G401 (cell line): ENCODE results near the gene NEK8. TPM values are rescaled to one million over a fixed set of nuclear protein-coding genes. Genes with fewer than 3 reads are reported as not detected.
"Not testable (repeated sequence)": the region's sequence is repeated elsewhere in the genome, so short reads cannot be mapped to it uniquely, and the experiment has no call there.

Source experiments
- DNase-seq: peaks from one replicate; pipeline ENCODE4 v3.0.0-alpha.2; 2015; ENCODE audit warnings: low spot score
- in situ Hi-C: cut with HindIII; loops from 2 replicates; pipeline ENCODE4 v1.10.0; 2016; ENCODE audit warnings: low sequenced_read_pairs, mixed read lengths
- total RNA-seq: library from RNA; depleted of rRNA; stranded (reverse); fragments of >200 nt; shearing (Covaris generic); gene quantifications from 2 replicates; pipeline ENCODE4 v1.2.3, GENCODE V29; 2014

The NEK8 gene
- total RNA-seq, 1 experiment from 2014 or later, result 10.2 TPM

DNA sequence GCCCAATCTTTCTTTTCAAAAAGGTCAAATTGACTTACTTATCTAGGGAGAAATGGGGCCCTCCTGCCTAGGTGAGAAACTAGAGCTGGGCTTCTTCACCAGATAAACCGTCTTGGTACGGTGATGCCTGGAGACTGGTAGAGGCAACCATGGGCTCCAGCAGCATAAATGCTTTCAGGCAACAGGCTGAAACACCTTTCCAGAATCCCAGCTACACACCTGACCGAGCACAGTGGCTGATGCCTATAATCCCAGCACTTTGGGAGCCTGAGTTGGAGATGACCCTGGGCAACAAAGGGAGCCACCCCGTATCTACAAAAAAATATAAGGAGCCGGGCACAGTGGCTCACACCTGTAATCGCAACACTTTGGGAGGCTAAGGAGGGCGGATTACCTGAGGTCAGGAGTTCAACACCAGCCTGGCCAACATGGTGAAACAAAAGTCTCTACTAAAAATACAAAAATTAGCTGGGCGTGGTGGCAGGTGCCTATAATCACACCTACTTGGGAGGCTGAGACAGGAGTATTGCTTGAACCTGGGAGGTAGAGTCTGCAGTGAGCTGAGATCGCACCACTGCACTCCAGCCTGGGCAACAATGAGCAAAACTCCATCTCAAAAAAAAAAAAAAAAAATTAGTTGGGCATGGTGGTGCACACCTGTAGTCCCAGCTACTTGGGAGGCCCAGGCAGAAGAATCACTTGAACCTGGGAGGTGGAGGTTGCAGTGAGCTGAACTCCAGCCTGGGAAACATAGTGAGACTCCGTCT, 23.2 kb downstream of the NEK8 start:
- no peak for DNase-seq
- in situ Hi-C loops, result no loop called here

GRCh38 chr17:28755486-28755885, 26.9 kb downstream of the NEK8 start:
- DNase-seq, result no peak

GRCh38 chr17:28756049-28756804, 27.6 kb downstream of the NEK8 start:
- in situ Hi-C loops, result no loop called here
- no peak for DNase-seq

More at GRCh38 chr17:28755486-28755885, 26.9 kb downstream of the NEK8 start:
- in situ Hi-C loops, result no loop called here

DNA sequence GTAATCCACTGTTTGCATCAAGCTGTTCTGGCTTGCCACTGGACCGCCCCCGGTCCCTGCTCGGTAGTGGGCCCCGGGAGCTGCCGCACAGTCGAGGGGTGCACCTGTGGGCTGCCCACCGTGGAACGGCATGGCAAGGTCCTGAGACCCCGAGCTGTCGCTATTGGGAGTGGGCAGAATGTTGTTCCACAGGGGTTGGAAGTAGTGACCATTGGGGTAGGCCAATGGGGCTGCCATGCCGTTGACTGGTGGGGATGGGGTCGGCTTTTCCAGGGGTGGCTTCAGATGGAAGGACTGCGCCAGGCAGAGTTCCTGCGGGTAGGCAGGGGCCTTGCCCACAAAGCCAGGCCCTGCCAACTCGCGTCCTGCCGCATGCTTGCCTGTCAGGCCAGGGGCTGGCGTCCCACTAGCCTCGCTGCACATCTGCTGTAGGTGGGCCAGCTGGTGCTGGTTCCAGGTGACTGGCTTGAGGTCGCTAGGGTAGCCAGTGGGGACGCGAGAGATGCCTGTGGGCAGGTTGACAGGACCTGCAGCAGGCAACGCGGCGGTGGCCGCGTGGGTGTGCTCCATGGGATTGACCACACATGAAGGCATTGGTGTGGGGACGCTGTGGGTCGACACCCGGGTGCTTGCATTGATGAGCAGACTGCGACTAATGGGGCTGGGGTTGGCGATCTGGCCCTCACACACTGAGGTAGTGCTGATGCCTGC, 30.0 kb downstream of the NEK8 start:
- in situ Hi-C loops, result no loop called here
- no peak for DNase-seq

DNA sequence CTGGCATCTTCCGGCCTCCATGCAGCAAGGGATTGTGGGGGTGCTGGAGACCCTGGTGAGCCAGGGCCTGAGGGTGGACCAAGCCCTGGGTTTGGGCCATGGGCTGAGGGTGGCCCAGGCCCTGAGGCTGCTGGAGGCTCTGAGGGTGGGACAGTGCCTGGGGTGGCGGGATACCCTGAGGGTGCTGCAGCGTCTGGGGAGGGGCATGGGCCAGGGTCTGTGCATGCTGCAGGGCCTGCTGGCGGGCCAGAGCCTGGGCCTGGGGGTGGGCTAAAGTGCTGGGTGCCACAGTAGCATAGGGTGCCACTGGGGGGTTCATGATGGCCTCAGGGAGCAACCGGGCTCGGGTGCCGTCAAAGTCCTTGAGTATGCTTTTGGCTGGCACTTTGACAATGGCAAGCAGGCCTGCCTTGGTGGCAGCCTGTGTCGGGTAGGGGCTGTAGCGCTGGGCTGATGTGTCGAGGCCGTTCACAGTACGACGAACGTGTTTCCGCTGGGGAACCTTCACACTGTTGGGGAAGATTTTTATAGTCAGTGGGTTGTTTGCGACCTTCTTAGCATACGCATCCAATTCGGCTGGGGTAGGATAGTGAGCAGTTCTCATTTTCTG, 30.8 kb downstream of the NEK8 start:
- DNase-seq, result no peak
- in situ Hi-C loops, result no loop called here

DNA sequence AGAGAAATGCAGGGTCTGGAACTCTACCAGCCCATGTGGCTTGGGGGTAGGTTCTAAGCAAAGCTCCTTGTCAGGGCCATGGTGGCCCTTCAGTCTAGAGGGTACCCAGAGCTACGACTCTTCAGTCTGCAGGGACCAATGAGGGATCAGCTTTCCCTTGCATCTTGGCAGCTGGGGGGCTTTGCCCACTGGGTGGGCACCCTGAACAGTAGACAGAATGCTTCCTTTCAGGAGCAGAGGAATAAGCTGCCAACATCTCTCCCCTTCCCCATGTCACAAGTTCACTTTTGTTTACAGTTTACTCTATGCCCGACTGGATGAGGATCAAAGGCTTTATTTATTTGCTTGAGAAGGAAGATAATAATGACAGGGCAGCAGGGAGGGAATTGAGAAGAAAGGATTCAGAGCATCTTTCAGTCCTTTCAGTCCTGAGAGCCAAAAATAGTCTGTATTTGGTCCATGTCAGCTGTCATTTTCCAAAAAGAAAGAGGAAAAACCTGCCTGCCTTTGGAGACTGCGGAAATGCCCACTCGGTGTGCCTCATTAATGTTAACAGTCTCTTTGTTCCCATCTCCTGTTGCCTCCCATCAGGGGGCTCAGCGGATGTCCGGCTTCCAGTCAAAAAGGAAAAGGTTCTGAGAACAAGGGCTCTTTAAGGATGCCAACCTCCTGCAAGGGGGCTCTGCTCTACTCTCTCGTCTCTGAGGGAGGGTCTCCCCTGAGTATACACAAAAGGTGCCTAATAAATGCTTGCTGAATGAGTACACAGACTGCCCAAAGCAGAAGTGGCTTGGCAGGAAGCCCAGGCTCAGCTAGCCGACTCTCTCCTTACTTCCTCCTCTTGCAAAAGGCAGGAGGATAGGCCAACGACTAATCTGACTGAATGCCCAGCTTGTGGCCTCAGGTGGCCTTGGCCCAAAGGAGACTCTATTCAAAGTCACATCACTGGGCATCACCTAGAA, 32.3 kb downstream of the NEK8 start:
- peak; percentile 92 for DNase-seq
- in situ Hi-C loops, result loop anchor here (5.0 kb wide), 1 partner anchor 116 kb away; no protein-coding TSS in a partner anchor

DNA sequence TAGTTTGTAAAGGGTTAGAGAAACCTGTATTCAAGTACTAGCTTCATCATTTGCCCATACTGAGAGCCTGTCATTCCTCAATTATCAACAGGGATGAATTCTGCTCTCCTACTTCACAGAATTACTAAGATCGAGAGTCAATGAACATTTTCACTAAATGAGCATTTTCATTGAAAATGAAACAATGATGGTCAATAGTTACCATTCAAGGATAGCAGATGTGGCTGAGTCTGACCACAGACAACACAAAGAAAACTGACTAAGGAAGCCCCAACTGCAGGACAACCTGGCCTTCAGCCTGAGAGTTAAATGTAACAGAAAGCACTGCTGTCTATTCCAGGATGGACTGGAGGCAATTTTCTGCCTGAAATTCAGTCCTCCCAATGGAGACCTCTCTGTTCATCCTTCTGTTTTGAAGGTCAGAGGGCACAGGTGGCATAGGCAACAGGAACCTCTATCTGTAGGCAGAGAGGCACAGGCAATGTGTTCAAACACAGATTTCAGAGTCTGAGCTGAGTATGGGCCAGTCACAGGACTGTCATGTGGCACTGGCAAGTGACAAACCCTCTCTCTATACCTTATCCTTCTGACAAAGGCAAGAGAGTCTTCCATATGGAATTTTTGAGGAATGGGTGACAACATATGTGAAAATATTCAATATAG, 34.7 kb downstream of the NEK8 start:
- in situ Hi-C loops, result loop anchor here (5.0 kb wide), 1 partner anchor 114 kb away; no protein-coding TSS in a partner anchor
- no peak for DNase-seq

GRCh38 chr17:28763804-28764266, 35.2 kb downstream of the NEK8 start:
- in situ Hi-C loops, result loop anchor here (5.0 kb wide), 1 partner anchor 113 kb away; no protein-coding TSS in a partner anchor
- DNase-seq, result peak; percentile 83

DNA sequence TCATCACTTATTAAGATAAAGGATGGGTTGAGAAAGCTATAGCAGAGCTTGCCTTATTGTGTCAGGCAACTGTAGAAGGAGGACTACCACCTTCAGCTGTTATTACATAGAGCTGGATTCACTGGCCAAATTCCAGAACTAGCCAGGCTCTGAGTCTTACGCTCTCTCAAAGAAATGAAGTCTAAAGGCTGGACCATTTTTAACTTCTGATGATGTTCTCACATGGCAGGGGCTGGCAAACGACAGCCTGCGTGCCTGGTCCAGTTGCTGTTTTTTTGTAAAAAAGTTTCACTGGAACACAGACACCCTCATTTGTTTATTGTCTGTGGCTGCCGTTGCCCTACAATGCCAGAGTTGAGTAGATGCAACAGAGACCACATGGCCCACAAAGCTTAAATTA, 36.5 kb downstream of the NEK8 start:
- in situ Hi-C loops, result no loop called here

DNA sequence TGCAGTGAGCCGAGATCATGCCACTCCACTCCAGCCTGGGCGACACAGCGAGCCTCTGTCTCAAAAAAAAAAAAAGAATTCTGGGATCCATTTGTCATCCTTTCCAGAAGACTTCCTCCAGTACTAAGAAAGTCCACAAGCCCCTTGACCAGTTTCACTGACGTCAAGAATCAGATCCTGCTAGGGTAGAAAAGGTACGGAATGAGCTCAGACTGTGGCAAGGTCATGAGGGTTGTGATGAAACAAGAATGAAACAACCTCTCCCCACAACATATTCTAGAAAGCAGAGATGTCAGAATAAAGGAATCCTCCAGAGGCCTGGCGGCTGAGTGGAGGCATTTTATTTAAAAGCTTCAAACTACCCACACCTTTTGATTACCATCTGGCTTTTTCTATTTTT, 45.1 kb downstream of the NEK8 start:
- no peak for DNase-seq
- in situ Hi-C loops, result no loop called here

More for the DNA sequence above, 36.5 kb downstream of the NEK8 start:
- no peak for DNase-seq

- in situ Hi-C loops, result no loop called here
- DNase-seq, result no peak
These were observed 45.6 kb downstream of the NEK8 start for GRCh38 chr17:28774206-28774605.

GRCh38 chr17:28777178-28777577, 48.6 kb downstream of the NEK8 start:
- in situ Hi-C loops, result no loop called here
- no peak for DNase-seq

DNA sequence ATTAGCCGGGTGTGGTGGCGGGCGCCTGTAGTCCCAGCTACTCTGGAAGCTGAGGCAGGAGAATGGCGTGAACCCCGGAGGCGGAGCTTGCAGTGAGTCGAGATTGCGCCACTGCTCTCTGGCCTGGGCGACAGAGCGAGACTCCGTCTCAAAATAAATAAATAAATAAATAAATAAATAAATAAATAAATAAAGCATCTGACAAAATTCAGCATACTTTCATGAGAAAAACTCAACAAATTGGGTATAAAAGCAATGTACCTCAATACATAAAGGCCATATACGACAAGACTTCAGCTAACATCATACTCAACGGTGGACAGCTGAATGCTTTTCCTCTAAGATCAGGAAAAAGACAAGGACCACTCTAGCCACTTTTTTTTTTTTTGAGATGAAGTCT, 51.0 kb downstream of the NEK8 start:
- DNase-seq, in situ Hi-C loops: not testable (repeated sequence)

DNA sequence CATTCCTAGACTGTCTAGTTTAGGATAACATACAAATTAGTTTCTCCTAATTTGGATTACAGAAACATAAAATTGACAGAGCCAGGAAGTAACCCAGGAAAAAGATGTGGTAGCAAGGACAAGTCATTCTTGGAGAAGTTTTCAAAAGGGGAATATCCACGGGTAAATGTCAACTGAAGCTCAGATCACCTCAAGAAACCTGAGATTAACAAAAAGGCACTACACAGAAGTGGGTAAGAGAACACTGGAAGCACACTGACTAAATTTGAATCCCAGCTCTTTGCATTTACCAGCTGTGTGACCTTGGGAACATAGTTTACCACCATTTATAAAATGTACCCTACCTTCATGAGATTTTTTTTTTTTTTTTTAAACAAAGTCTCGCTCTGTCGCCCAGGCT, 54.6 kb downstream of the NEK8 start:
- no peak for DNase-seq
- in situ Hi-C loops, result no loop called here

DNA sequence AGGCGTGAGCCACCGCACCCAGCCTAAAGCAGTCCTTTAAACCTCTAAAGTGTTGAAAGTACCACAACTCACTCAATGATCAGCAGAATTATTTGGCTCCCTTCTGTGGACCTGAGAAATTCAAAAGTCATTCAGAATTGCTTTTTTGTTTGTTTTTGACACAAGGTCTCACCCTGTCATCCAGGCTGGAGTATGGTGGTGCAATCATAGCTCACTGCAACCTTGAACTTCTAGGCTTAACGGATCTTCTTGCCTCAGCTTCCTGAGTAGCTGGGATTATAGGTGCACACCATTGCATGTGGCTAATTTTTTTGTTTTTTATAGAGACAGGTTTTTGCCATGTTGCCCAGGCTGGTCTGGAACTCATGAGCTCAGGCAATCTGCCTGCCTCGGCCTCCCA, 59.5 kb downstream of the NEK8 start:
- no peak for DNase-seq
- in situ Hi-C loops, result no loop called here
